K562 (cell line): Measurements from ENCODE around the gene COX10.

Source experiments
- CHD4 ChIP-seq: fragments of 200-600 bp; sonication (generic); IDR thresholded peaks from 3 replicates; pipeline ENCODE4 v1.6.1; 2012; ENCODE audit warnings: low read depth, mild to moderate bottlenecking, mixed read lengths, low read length, inconsistent platforms; ENCODE audit not compliant: insufficient read depth, insufficient replicate concordance, poor library complexity, severe bottlenecking
- FOXJ3 ChIP-seq: sonication (generic); formaldehyde crosslinking; IDR thresholded peaks from 2 replicates; pipeline ENCODE4 v1.4.0; 2020; ENCODE audit warnings: mild to moderate bottlenecking, missing genetic modification reagents
- NFE2 ChIP-seq: IDR thresholded peaks from 2 replicates; pipeline ENCODE4 v1.6.1; 2014; ENCODE audit warnings: antibody characterized with exemption, low read depth
- ZNF324 ChIP-seq: fragments of 250-450 bp; sonication (Bioruptor Pico); IDR thresholded peaks from 2 replicates; pipeline ENCODE4 v1.4.0; 2020; ENCODE audit warnings: mild to moderate bottlenecking

DNA sequence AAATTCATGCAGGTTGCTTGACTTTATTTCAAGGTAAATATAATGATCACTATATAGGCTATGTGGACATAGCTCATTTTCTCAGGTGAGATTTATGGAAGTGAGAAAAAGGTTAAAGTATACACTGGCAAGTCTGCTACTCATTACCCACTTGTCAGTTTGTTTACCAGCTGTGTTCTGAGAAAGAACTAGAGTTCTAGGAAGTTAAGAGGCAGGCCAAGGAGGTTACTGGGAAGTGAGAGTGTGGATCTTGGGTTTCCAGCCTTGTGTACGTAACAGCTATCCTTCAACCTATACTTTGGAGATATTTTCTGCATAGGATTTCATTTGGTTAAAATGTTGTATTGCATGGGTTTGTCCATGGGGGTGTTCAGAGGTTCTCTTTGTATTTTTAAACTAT is 31.9 kb upstream of the COX10 start:
- TF ChIP-seq FOXJ3 (CRISPR knock-in tag) (no peak), NFE2 (no peak), ZNF324 (no peak), CHD4 (no peak)
